SK-N-SH (cell line): ENCODE data around the gene LSR. TPM values are rescaled to one million over a fixed set of nuclear protein-coding genes. Genes with fewer than 3 reads are reported as not detected.

Experiments
- CTCF ChIA-PET: fragments of 300-600, 350-600 bp; formaldehyde crosslinking; extraction: SDS; loops from one replicate; lab custom pipeline; 2021; lab: Yijun Ruan, JAX
- POLR2A ChIA-PET: fragments of 350-600 bp; sonication (Branson Sonifier 250); formaldehyde crosslinking; extraction: SDS; loops from one replicate; lab custom pipeline; 2020; ENCODE audit warnings: antibody characterized with exemption, inconsistent platforms; lab: Yijun Ruan, JAX
- DNase-seq: peaks from one replicate; pipeline ENCODE4 v3.0.0; 2012
- H2AFZ ChIP-seq: fragments of 200-600 bp; sonication (generic); 2 replicates; pipeline ENCODE4 v1.8.1; 2016; ENCODE audit warnings: antibody characterized with exemption, mild to moderate bottlenecking, low read depth
- H3F3A ChIP-seq: fragments of 200-600 bp; sonication (generic); replicated peaks from 2 replicates; pipeline ENCODE3; 2016; ENCODE audit warnings: antibody characterized with exemption, mild to moderate bottlenecking; ENCODE audit not compliant: insufficient read depth
- H3K27ac ChIP-seq, 2 experiments: fragments of 200-500 bp in 1 of 2; fragments of 200-600 bp in 1 of 2; sonication (Bioruptor generic) in 1 of 2; sonication (generic), shearing (Covaris generic) in 1 of 2; 2 replicates each; pipeline versions ENCODE4 v1.5.1 to v1.6.1; 2014 to 2016; ENCODE audit warnings: low read depth in 2 of 2, inconsistent platforms in 1 of 2, low read length in 1 of 2, mild to moderate bottlenecking in 1 of 2, mixed read lengths in 1 of 2
- H3K27me3 ChIP-seq: fragments of 200-600 bp; sonication (generic), shearing (Covaris generic); 2 replicates; pipeline ENCODE4 v1.6.1; 2016; ENCODE audit warnings: mixed run types; ENCODE audit not compliant: insufficient read depth
- H3K36me3 ChIP-seq, 2 experiments: fragments of 200-500 bp in 1 of 2; fragments of 200-600 bp in 1 of 2; sonication (Bioruptor generic) in 1 of 2; sonication (generic) in 1 of 2; replicated peaks in 1 of 2; 2 replicates each; pipeline versions ENCODE3 to v1.5.1; 2014 to 2016; ENCODE audit warnings: low read length in 1 of 2, mild to moderate bottlenecking in 1 of 2; ENCODE audit not compliant: insufficient read depth in 2 of 2, control insufficient read depth in 1 of 2
- H3K4me1 ChIP-seq, 2 experiments: fragments of 200-500 bp in 1 of 2; fragments of 200-600 bp in 1 of 2; sonication (Bioruptor generic) in 1 of 2; sonication (generic), shearing (Covaris generic) in 1 of 2; 2 replicates each; pipeline versions ENCODE4 v1.5.1 to v1.6.1; 2014 to 2016; ENCODE audit warnings: low read depth in 1 of 2, low read length in 1 of 2, mixed run types in 1 of 2; ENCODE audit not compliant: insufficient read depth in 2 of 2, control insufficient read depth in 1 of 2
- H3K4me2 ChIP-seq: fragments of 200-600 bp; sonication (generic), shearing (Covaris generic); 2 replicates; pipeline ENCODE4 v1.6.1; 2017; ENCODE audit warnings: mixed run types
- H3K4me3 ChIP-seq, 2 experiments: fragments of 200-500 bp in 1 of 2; fragments of 200-600 bp in 1 of 2; sonication (Bioruptor generic) in 1 of 2; sonication (generic), shearing (Covaris generic) in 1 of 2; 2 replicates each; pipeline versions ENCODE4 v1.5.1 to v1.8.1; 2014 to 2016; ENCODE audit warnings: low read depth in 2 of 2, inconsistent platforms in 1 of 2, low read length in 1 of 2, mild to moderate bottlenecking in 1 of 2, mixed read lengths in 1 of 2, moderate library complexity in 1 of 2
- H3K79me2 ChIP-seq: fragments of 200-600 bp; sonication (generic); 2 replicates; pipeline ENCODE4 v1.8.1; 2017; ENCODE audit warnings: mild to moderate bottlenecking; ENCODE audit not compliant: insufficient read depth
- H3K9ac ChIP-seq: fragments of 200-600 bp; sonication (generic); 2 replicates; pipeline ENCODE4 v1.6.1; 2017; ENCODE audit warnings: mixed run types
- H3K9me2 ChIP-seq: fragments of 200-600 bp; sonication (generic); 2 replicates; pipeline ENCODE4 v1.6.1; 2017; ENCODE audit warnings: mixed run types
- H3K9me3 ChIP-seq: fragments of 200-600 bp; sonication (generic); 2 replicates; pipeline ENCODE4 v1.6.1; 2017; ENCODE audit warnings: mixed run types, mild to moderate bottlenecking, moderate library complexity
- H4K20me1 ChIP-seq: fragments of 200-600 bp; sonication (generic); 2 replicates; pipeline ENCODE4 v1.6.1; 2017; ENCODE audit warnings: mild to moderate bottlenecking, mixed run types; ENCODE audit not compliant: insufficient read depth
- CHD2 ChIP-seq: fragments of 150-350 bp; IDR thresholded peaks from 2 replicates; pipeline ENCODE4 v1.6.1; 2018; ENCODE audit warnings: low read length; ENCODE audit not compliant: partially characterized antibody
- EP300 ChIP-seq, 2 experiments: IDR thresholded peaks; 2 replicates each; pipeline versions ENCODE4 v1.4.0 to v1.6.1; 2012; ENCODE audit warnings: borderline replicate concordance in 1 of 2, low read depth in 1 of 2, low read length in 1 of 2
- EZH2phosphoT487 ChIP-seq: fragments of 200-600 bp; sonication (generic); IDR thresholded peaks from 2 replicates; pipeline ENCODE4 v1.6.1; 2017; ENCODE audit warnings: low read depth, mixed run types, mild to moderate bottlenecking, antibody characterized with exemption, moderate library complexity, borderline replicate concordance
- FOSL2 ChIP-seq: IDR thresholded peaks from 2 replicates; pipeline ENCODE4 v1.4.0; 2012; ENCODE audit warnings: low read depth, mild to moderate bottlenecking, moderate library complexity, borderline replicate concordance
- FOXJ3 ChIP-seq: sonication (generic); formaldehyde crosslinking; IDR thresholded peaks from 2 replicates; pipeline ENCODE4 v1.5.1; 2020; ENCODE audit warnings: mild to moderate bottlenecking, missing genetic modification reagents
- GABPA ChIP-seq: IDR thresholded peaks from 2 replicates; pipeline ENCODE4 v1.4.0; 2012; ENCODE audit warnings: low read depth, mild to moderate bottlenecking
- GATA2 ChIP-seq: sonication (generic); formaldehyde crosslinking; IDR thresholded peaks from 2 replicates; pipeline ENCODE4 v1.5.0; 2020; ENCODE audit warnings: mild to moderate bottlenecking, missing genetic modification reagents
- MXI1 ChIP-seq: IDR thresholded peaks from 2 replicates; pipeline ENCODE4 v1.6.1; 2012; ENCODE audit warnings: mild to moderate bottlenecking, low read depth, low read length, improper control_type of control experiment
- NRF1 ChIP-seq: IDR thresholded peaks from 2 replicates; pipeline ENCODE4 v1.6.1; 2012; ENCODE audit warnings: low read depth, mild to moderate bottlenecking, low read length
- RXRA ChIP-seq: IDR thresholded peaks from 2 replicates; pipeline ENCODE4 v1.4.0; 2012; ENCODE audit warnings: low read depth, mild to moderate bottlenecking, borderline replicate concordance
- TCF12 ChIP-seq: IDR thresholded peaks from 2 replicates; pipeline ENCODE4 v1.4.0; 2012
- YY1 ChIP-seq: IDR thresholded peaks from 2 replicates; pipeline ENCODE4 v1.4.0; 2012; ENCODE audit warnings: low read depth, mild to moderate bottlenecking
- WGBS: methylation state at CpG from one replicate; pipeline ENCODE4 v1.1.6; 2017; ENCODE audit warnings: low lambda C conversion rate; 5-methylcytosine and 5-hydroxymethylcytosine counted together
- polyA plus RNA-seq, 3 experiments: library from polyadenylated mRNA; depleted of rRNA; stranded (reverse); fragments of >200 nt; gene quantifications; 2 replicates each; pipeline ENCODE4 v1.2.3, GENCODE V29; 2012
- TF ChIP-seq, protein P1 (sequence below): IDR thresholded peaks from 2 replicates; pipeline ENCODE4; 2012
- TF ChIP-seq, protein P2 (sequence below): IDR thresholded peaks from 2 replicates; pipeline ENCODE4 v1.4.0; 2012; ENCODE audit warnings: low read depth
- TF ChIP-seq, protein P3 (sequence below): fragments of 200-600 bp; sonication (generic); IDR thresholded peaks from 2 replicates; pipeline ENCODE4 v1.6.1; 2017; ENCODE audit warnings: antibody characterized with exemption, mild to moderate bottlenecking, moderate library complexity
- TF ChIP-seq, protein P4 (sequence below): IDR thresholded peaks from 2 replicates; pipeline ENCODE4 v1.4.0; 2012; ENCODE audit warnings: low read depth, borderline replicate concordance

The LSR gene
- polyA plus RNA-seq, 1 of the 3 experiments (the other 2 are of a cell fraction), result 0.62 TPM

DNA sequence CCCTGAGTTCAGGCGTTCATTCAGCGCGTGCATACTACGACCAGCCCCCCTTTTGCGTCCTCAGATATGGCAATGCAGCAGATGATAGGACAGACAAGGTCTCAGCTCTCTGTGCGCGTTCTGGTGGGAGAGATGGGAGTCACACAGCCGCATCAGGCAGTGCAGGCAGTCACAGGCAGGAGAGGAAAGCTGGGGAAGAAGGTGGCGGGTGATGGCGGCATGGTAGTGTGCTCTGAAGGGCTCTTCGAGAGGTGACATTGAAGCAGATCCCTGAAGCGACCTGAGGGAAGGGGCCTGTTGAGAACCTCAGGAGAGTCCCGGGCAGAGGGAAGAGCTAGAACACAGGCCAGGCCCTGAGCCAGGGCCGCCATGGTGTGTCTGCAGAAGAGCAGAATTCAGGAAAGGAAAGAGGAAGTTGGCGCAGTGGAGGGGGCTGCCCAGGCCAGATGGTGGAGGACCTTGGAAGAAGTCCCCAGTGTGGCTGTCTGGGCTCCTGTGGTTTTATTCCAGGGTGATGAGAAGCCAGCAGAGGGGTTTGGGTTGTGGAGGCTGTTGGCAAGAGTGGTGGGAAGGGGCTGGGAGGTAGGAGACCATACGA, 23.4 kb downstream of the LSR start:
- POLR2A ChIA-PET, result no interaction called here

DNA sequence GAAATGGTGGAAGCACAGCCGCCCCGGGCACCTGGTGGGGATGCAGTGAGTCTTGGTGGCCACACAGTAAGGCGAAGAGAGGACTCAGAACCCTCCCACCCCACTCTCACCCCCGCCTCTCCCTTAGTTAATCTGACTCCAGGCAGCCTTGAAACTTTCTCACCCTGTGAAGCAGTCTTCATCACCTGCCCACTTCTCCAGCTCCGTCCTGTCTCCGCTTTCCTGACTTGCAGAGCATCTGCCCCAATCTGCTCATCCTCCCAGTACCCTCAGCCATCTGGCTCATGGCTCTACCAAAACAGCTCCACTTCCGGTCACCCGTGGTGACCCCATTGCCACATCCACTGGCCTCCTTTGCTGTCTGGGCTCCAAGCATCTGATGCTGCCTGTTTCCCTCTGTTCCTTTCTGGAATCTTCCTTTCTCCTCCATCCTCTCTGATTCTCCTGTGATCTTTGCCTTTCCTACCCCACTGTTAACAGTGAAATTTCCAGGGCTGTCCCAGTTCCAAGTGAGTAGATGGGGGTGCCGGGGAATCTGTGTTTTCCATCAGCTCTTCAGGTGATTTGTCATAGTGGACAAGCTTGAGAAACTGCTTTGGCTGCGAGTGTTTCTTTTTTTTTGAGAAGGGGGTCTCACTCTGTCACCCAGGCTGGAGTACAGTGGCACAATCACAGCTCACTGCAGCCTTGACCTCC, 24.3 kb downstream of the LSR start:
- H3K9me3 ChIP-seq, result no peaks in the 10 kb centered on the region
- H3K27ac ChIP-seq, result no peak overlapping the region
- H3K9ac ChIP-seq, result no peak overlapping the region
- no peak overlapping the region for H3K4me3 ChIP-seq
- 97% methylated on average over 10 of the region's 10 CpGs for WGBS
- no peaks in the 10 kb centered on the region for H3K9me2 ChIP-seq
- ChIA-PET POLR2A (no interaction called here), CTCF (interaction anchor here (1.0 to 1.3 kb wide), 2 partner anchors 9 to 119 kb away, joined by 3 read pairs; partner anchors contain the start of gene HAMP)
- H3K79me2 ChIP-seq, result peaks cover 5% of the 10 kb centered on the region
- H3K27me3 ChIP-seq, result no peaks in the 10 kb centered on the region
- no peaks in the 10 kb centered on the region for H3F3A ChIP-seq
- H3K36me3 ChIP-seq, result peaks cover 28 to 36% of the 10 kb centered on the region in 2 experiments
- H4K20me1 ChIP-seq, result no peaks in the 10 kb centered on the region
- H3K4me1 ChIP-seq, result peaks cover 4 to 7% of the 10 kb centered on the region in 2 experiments; a peak in 1 of 4 replicates
- no peak for DNase-seq
- no peak overlapping the region for H3K4me2 ChIP-seq
- no peak overlapping the region for H2AFZ ChIP-seq
- no peak for TF ChIP-seq YY1
- TF ChIP-seq, protein P1, sequence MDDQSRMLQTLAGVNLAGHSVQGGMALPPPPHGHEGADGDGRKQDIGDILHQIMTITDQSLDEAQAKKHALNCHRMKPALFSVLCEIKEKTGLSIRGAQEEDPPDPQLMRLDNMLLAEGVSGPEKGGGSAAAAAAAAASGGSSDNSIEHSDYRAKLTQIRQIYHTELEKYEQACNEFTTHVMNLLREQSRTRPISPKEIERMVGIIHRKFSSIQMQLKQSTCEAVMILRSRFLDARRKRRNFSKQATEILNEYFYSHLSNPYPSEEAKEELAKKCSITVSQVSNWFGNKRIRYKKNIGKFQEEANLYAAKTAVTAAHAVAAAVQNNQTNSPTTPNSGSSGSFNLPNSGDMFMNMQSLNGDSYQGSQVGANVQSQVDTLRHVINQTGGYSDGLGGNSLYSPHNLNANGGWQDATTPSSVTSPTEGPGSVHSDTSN, result no peak
- no peak for TF ChIP-seq GABPA
- TF ChIP-seq CHD2, result no peak
- TF ChIP-seq, protein P2, sequence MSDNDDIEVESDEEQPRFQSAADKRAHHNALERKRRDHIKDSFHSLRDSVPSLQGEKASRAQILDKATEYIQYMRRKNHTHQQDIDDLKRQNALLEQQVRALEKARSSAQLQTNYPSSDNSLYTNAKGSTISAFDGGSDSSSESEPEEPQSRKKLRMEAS, result no peak
- TF ChIP-seq GATA2, result no peak
- TF ChIP-seq RXRA, result no peak
- no peak for TF ChIP-seq FOSL2
- no peak for TF ChIP-seq MXI1
- TF ChIP-seq, protein P3, sequence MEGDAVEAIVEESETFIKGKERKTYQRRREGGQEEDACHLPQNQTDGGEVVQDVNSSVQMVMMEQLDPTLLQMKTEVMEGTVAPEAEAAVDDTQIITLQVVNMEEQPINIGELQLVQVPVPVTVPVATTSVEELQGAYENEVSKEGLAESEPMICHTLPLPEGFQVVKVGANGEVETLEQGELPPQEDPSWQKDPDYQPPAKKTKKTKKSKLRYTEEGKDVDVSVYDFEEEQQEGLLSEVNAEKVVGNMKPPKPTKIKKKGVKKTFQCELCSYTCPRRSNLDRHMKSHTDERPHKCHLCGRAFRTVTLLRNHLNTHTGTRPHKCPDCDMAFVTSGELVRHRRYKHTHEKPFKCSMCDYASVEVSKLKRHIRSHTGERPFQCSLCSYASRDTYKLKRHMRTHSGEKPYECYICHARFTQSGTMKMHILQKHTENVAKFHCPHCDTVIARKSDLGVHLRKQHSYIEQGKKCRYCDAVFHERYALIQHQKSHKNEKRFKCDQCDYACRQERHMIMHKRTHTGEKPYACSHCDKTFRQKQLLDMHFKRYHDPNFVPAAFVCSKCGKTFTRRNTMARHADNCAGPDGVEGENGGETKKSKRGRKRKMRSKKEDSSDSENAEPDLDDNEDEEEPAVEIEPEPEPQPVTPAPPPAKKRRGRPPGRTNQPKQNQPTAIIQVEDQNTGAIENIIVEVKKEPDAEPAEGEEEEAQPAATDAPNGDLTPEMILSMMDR, result no peak
- no peak for TF ChIP-seq EP300 (IDR thresholded peaks at IDR 0.05; ENCODE audit: borderline replicate concordance in 1 of 2, low read depth in 1 of 2, low read length in 1 of 2)
- no peak for TF ChIP-seq TCF12
- TF ChIP-seq EZH2phosphoT487, result no peak
- TF ChIP-seq, protein P4, sequence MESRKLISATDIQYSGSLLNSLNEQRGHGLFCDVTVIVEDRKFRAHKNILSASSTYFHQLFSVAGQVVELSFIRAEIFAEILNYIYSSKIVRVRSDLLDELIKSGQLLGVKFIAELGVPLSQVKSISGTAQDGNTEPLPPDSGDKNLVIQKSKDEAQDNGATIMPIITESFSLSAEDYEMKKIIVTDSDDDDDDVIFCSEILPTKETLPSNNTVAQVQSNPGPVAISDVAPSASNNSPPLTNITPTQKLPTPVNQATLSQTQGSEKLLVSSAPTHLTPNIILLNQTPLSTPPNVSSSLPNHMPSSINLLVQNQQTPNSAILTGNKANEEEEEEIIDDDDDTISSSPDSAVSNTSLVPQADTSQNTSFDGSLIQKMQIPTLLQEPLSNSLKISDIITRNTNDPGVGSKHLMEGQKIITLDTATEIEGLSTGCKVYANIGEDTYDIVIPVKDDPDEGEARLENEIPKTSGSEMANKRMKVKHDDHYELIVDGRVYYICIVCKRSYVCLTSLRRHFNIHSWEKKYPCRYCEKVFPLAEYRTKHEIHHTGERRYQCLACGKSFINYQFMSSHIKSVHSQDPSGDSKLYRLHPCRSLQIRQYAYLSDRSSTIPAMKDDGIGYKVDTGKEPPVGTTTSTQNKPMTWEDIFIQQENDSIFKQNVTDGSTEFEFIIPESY, result no peak
- TF ChIP-seq NRF1, result no peak

More for the DNA sequence above, 23.4 kb downstream of the LSR start:
- Histone ChIP-seq H3K36me3 (peaks cover 28 to 36% of the 10 kb centered on the region in 2 experiments), H3K4me3 (no peak overlapping the region), H3K9me3 (no peaks in the 10 kb centered on the region), H2AFZ (no peak overlapping the region), H3K4me2 (no peak overlapping the region), H3K27me3 (no peaks in the 10 kb centered on the region), H3F3A (no peaks in the 10 kb centered on the region), H3K9me2 (no peaks in the 10 kb centered on the region), H3K4me1 (peaks cover 4 to 7% of the 10 kb centered on the region in 2 experiments; a peak in 1 of 4 replicates), H3K9ac (no peak overlapping the region), H4K20me1 (no peaks in the 10 kb centered on the region), H3K27ac (no peak overlapping the region), H3K79me2 (peaks cover 12% of the 10 kb centered on the region)
- WGBS, result 96% methylated on average over 16 of the region's 16 CpGs
- CTCF ChIA-PET, result interaction anchor here (1.0 to 1.3 kb wide), 2 partner anchors 10 to 119 kb away, joined by 3 read pairs; partner anchors contain the start of gene HAMP
- TF ChIP-seq, protein P3, result no peak
- TF ChIP-seq GATA2 (no peak), FOXJ3 (CRISPR knock-in tag) (no peak), TCF12 (no peak), EZH2phosphoT487 (no peak)
- DNase-seq, result no peak
